ENCODE measurements around the gene RTN1. TPM values are rescaled to one million over a fixed set of nuclear protein-coding genes. Genes with fewer than 3 reads are reported as not detected.

The RTN1 gene
- total and polyA plus RNA-seq, 8 donors: 0.61 to 10.6 (median 2.4) TPM; not detected in 2

DNA sequence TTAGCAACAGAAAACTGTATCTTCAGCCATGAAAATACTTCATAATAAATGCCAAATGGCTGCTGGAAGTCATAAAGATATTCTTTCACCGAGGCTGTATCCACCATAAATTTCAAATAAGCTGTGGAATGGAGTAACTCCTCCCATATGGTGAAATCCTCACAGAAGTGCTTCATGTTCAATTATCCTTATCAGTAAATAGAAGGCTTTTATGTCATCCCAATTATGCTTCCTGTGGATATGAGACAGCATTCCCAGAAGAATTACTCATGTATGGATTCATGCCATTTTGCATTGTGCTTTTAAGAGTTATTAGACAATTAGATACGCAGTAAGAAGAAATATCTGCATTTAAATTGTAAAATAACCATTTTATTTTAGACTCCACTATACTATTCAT is 99.0 kb downstream of the RTN1 start:
- H3K4me3 ChIP-seq: no peak overlapping the region
- no peaks in the 10 kb centered on the region for H3K4me1 ChIP-seq
- no peaks in the 10 kb centered on the region for H3K27me3 ChIP-seq
- WGBS, 5 donors: 61 to 83% (median 79%) methylated on average over 2 of the region's 2 CpGs
- DNase-seq: peak in 1 of 2 donors; percentile 23
- intact Hi-C loops (cut with DNase I; ENCODE audit: low total_unique reads): no loop called here
- no peak for TF ChIP-seq POLR2AphosphoS5 (IDR thresholded peaks at IDR 0.05)
- TF ChIP-seq, protein P1, sequence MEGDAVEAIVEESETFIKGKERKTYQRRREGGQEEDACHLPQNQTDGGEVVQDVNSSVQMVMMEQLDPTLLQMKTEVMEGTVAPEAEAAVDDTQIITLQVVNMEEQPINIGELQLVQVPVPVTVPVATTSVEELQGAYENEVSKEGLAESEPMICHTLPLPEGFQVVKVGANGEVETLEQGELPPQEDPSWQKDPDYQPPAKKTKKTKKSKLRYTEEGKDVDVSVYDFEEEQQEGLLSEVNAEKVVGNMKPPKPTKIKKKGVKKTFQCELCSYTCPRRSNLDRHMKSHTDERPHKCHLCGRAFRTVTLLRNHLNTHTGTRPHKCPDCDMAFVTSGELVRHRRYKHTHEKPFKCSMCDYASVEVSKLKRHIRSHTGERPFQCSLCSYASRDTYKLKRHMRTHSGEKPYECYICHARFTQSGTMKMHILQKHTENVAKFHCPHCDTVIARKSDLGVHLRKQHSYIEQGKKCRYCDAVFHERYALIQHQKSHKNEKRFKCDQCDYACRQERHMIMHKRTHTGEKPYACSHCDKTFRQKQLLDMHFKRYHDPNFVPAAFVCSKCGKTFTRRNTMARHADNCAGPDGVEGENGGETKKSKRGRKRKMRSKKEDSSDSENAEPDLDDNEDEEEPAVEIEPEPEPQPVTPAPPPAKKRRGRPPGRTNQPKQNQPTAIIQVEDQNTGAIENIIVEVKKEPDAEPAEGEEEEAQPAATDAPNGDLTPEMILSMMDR (IDR thresholded peaks at IDR 0.05): no peak
- no peak for TF ChIP-seq EP300 (IDR thresholded peaks at IDR 0.05)
- no peak for TF ChIP-seq POLR2A (IDR thresholded peaks at IDR 0.05)
- no peaks in the 10 kb centered on the region for H3K36me3 ChIP-seq
- H3K27ac ChIP-seq: no peak overlapping the region
- H3K9me3 ChIP-seq: no peaks in the 10 kb centered on the region

DNA sequence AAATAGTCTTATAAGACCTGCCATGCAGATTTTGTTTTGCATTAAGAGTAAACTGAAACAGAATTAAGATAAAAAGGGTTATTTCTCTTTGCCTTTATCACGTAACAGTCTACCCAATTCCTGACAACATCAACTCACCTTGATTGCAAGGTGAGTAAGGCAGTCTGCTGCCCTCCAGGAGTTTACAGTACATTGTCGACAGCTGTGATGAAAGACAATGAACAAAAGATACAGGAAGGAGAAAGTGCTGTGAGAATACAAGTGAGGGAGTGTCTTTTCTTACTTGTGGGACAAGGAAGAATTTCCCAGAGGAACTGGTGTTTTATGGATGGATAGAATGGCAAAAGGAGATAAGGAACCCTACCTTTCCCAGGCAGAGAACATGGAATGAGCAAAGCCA is 101.0 kb downstream of the RTN1 start:
- Histone ChIP-seq H3K4me3 (no peak overlapping the region), H3K36me3 (no peaks in the 10 kb centered on the region), H3K9me3 (no peaks in the 10 kb centered on the region), H3K27me3 (no peaks in the 10 kb centered on the region), H3K27ac (no peak overlapping the region), H3K4me1 (no peaks in the 10 kb centered on the region)
- WGBS, 5 donors: 71 to 81% (median 74%) methylated on average over 2 of the region's 2 CpGs
- intact Hi-C loops (cut with DNase I; ENCODE audit: low total_unique reads): no loop called here
- no peak for DNase-seq
- TF ChIP-seq POLR2AphosphoS5 (IDR thresholded peaks at IDR 0.05) (no peak), EP300 (IDR thresholded peaks at IDR 0.05) (no peak), POLR2A (IDR thresholded peaks at IDR 0.05) (no peak)
- TF ChIP-seq, protein P1 (IDR thresholded peaks at IDR 0.05): no peak

DNA sequence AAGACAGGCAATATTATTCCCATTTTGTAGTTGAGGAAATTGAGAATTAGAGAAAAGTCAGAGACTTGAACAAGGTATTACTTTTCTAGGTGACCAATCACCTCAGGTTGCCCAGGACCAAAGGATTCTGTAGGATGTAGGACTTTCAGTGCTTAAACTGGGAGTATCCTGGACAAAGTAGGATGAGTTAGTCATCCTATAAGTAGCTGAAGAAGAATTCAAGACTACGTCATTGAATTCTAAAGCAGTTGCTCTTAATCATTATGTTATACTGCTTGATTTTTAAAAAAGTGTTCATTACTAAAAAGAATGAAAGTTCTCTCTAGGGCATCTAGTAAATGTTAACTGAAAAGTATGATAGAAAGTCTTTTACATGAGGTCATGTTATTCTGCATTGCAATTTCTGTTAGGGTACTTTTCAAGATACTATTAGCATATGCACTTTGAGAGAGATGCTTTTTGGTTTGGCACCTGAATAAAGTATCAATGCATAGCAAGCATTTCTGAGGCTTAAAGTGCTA is 101.7 kb downstream of the RTN1 start:
- no peaks in the 10 kb centered on the region for H3K36me3 ChIP-seq
- WGBS, 5 donors: 78 to 98% (median 96%) methylated on average over 1 of the region's 1 CpG

DNA sequence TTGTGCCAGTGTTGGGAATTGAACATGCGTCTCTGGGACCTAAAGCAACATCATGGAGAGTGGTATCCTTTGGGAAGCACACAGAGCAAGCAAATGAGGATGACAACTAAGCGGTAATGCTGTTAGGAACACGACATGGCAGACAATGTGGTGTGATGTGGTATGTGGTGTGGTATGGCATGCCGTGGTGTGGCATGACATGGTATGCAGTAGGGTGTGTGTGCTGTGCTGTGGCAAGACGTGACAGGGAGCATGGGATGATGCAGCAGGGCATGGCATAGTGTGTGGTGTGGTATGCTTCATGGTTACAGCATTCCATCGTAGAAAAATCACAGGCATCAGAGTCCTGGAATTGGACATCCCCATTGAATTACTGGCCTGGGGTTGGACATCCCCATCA is 108.7 kb downstream of the RTN1 start:
- no peak for TF ChIP-seq EP300 (IDR thresholded peaks at IDR 0.05)
- TF ChIP-seq, protein P1 (IDR thresholded peaks at IDR 0.05): no peak
- no peak for TF ChIP-seq POLR2AphosphoS5 (IDR thresholded peaks at IDR 0.05)
- no peak for TF ChIP-seq POLR2A (IDR thresholded peaks at IDR 0.05)
- no peak for DNase-seq
- intact Hi-C loops (cut with DNase I; ENCODE audit: low total_unique reads): no loop called here
- no peaks in the 10 kb centered on the region for H3K36me3 ChIP-seq
- H3K9me3 ChIP-seq: no peaks in the 10 kb centered on the region
- WGBS, 5 donors: 86 to 94% (median 89%) methylated on average over 6 of the region's 6 CpGs
- no peak overlapping the region for H3K27ac ChIP-seq
- no peak overlapping the region for H3K4me3 ChIP-seq
- no peaks in the 10 kb centered on the region for H3K4me1 ChIP-seq
- H3K27me3 ChIP-seq: no peaks in the 10 kb centered on the region

More for the DNA sequence above, 101.7 kb downstream of the RTN1 start:
- H3K27ac ChIP-seq: no peak overlapping the region
- H3K27me3 ChIP-seq: no peaks in the 10 kb centered on the region
- H3K9me3 ChIP-seq: no peaks in the 10 kb centered on the region
- DNase-seq: no peak
- H3K4me1 ChIP-seq: no peaks in the 10 kb centered on the region
- TF ChIP-seq EP300 (IDR thresholded peaks at IDR 0.05): no peak
- no peak for TF ChIP-seq POLR2A (IDR thresholded peaks at IDR 0.05)
- TF ChIP-seq, protein P1 (IDR thresholded peaks at IDR 0.05): no peak
- no peak for TF ChIP-seq POLR2AphosphoS5 (IDR thresholded peaks at IDR 0.05)
- H3K4me3 ChIP-seq: no peak overlapping the region
- intact Hi-C loops (cut with DNase I; ENCODE audit: low total_unique reads): no loop called here
